CD4-positive, alpha-beta memory T cell (primary cell): ENCODE data around the gene CD81. TPM values are rescaled to one million over a fixed set of nuclear protein-coding genes. Genes with fewer than 3 reads are reported as not detected.
A peak's percentile ranks its signal among the peaks of the same experiment; 100 is the strongest.

ENCODE experiments used
- CTCF ChIA-PET: fragments of 350-600 bp; sonication (Branson Sonifier 250); formaldehyde crosslinking; loops from one replicate; lab custom pipeline; 2021; ENCODE audit warnings: inconsistent platforms; ENCODE audit not compliant: partially characterized antibody; lab: Charles Lee
- POLR2A ChIA-PET: fragments of 350-600 bp; sonication (Branson Sonifier 250); formaldehyde crosslinking; loops from one replicate; lab custom pipeline; 2021; ENCODE audit not compliant: partially characterized antibody; lab: Charles Lee
- DNase-seq, 5 donors: peaks; one replicate each; pipeline versions ENCODE4 v3.0.0 to v3.0.0-alpha.2; 2020 to 2022; ENCODE audit warnings: mixed read lengths in 1 of 5
- H3K27ac ChIP-seq: one replicate; pipeline ENCODE4 v1.7.0; 2013; ENCODE audit warnings: low read depth, low read length
- H3K27me3 ChIP-seq: 2 replicates; pipeline ENCODE4 v1.7.0; 2013; ENCODE audit warnings: mild to moderate bottlenecking, low read length, moderate library complexity; ENCODE audit not compliant: insufficient read depth
- H3K36me3 ChIP-seq: 2 replicates; pipeline ENCODE4 v1.7.0; 2013; ENCODE audit warnings: mild to moderate bottlenecking, low read length, moderate library complexity; ENCODE audit not compliant: insufficient read depth
- H3K4me1 ChIP-seq: 2 replicates; pipeline ENCODE4 v1.7.0; 2013; ENCODE audit warnings: mild to moderate bottlenecking, low read length, moderate library complexity; ENCODE audit not compliant: insufficient read depth
- H3K4me3 ChIP-seq, 2 donors: one replicate each; pipeline ENCODE4 v1.7.0; 2013; ENCODE audit warnings: low read length in 2 of 2, mild to moderate bottlenecking in 1 of 2
- H3K9me3 ChIP-seq, 2 donors: one replicate each; pipeline ENCODE4 v1.7.0; 2013; ENCODE audit warnings: low read length in 2 of 2, control low read depth in 1 of 2; ENCODE audit not compliant: control insufficient read depth in 1 of 2
- H3K27ac Mint-ChIP-seq, 7 donors: one replicate each; pipeline ENCODE4 v1.8.0; 2020 to 2021; ENCODE audit warnings: mixed read lengths in 7 of 7, mild to moderate bottlenecking in 6 of 7, inconsistent platforms in 3 of 7, moderate library complexity in 3 of 7
- H3K27me3 Mint-ChIP-seq, 2 donors: one replicate each; pipeline ENCODE4 v1.8.0; 2020 to 2021; ENCODE audit warnings: mixed read lengths in 2 of 2
- H3K36me3 Mint-ChIP-seq, 2 donors: one replicate each; pipeline ENCODE4 v1.8.0; 2020 to 2021; ENCODE audit warnings: mixed read lengths in 2 of 2, inconsistent platforms in 1 of 2, mild to moderate bottlenecking in 1 of 2
- H3K4me1 Mint-ChIP-seq, 4 donors: one replicate each; pipeline ENCODE4 v1.8.0; 2020 to 2021; ENCODE audit warnings: mixed read lengths in 4 of 4, mild to moderate bottlenecking in 1 of 4
- H3K4me3 Mint-ChIP-seq, 8 donors: one replicate each; pipeline ENCODE4 v1.8.0; 2020 to 2021; ENCODE audit warnings: mixed read lengths in 8 of 8, mild to moderate bottlenecking in 7 of 8, moderate library complexity in 6 of 8, inconsistent platforms in 3 of 8
- H3K9me3 Mint-ChIP-seq, 8 donors: one replicate each; pipeline ENCODE4 v1.8.0; 2020 to 2021; ENCODE audit warnings: mixed read lengths in 8 of 8, mild to moderate bottlenecking in 5 of 8, inconsistent platforms in 3 of 8, moderate library complexity in 1 of 8
- intact Hi-C: fragments of 100-400 bp; cut with micrococcal nuclease; formaldehyde crosslinking; loops from one replicate; pipeline ENCODE4 v1.15.1; 2023
- polyA plus RNA-seq, 2 donors: library from polyadenylated mRNA; unstranded; fragments of 300-500 nt; fragmentation: Illumina TruSeq; gene quantifications; one replicate each; pipeline ENCODE4 v1.2.3, GENCODE V29; 2021
- total RNA-seq, 2 experiments: library from RNA; stranded (reverse); gene quantifications; one replicate each; pipeline ENCODE4 v1.2.3, GENCODE V29; 2021

The CD81 gene
- total and polyA plus RNA-seq, 4 experiments from 2014 or later, result 15.2 to 118 (median 83.4) TPM

DNA sequence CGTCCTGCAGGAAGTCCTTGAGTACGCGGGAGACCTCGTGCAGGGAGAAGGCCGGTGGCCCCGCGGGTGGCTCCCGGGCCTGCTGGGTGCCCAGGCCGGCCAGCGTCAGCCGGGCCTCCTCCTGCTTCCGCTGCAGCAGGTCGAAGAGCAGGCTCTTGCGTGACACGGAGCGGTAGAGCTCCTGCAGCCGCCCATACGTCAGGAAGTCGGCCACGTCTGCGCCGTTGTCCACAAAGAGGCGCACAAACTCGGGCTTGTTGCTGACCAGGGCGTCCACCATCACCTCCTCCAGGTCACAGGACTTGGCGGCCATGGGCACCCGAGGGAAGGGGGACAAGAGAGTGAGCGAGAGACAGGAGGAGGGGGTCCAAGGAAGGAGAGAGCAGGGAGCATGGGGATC lies 38.1 kb downstream of the CD81 start:
- H3K27me3 Mint-ChIP-seq, result no peaks in the 10 kb centered on the region

DNA sequence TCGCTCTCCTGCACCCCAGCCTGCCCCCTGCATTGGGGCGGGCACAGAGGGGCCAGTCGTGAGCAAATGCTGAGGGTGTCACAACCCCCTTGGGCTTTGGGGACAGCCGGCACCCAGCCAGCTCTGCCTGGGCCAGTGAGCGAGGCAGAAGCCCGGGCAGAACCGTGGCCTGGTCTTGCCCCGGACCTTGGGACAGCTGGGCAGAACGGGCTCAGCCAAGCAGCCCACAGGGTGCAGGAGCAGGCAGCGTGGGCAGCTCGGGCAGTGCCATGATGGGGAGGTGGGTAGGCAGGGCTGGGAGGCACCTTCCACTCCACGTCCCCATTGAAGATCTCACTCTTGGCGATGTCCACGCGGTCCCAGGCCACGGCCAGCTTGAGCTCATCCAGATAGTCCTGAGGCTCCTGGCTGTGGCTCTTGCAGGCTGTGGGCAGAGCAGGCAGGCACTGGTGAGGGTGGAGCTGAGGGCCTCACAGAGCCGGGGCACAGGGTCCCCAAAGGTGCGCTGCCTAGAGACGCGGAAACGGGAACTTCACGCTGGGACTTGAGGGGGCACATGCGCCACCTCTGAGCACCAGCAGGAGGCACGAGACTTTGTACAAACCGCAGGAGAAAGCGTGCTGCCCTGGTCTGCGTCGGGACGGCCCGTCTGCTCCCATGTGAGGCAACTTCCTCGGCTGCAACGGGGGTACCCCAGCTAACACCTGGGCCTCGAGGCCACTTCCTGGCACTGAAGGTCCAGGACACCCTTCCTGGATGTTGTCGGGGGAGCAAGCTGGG lies 38.7 kb downstream of the CD81 start:
- POLR2A ChIA-PET, result interaction anchor here (1.4 kb wide), 1 partner anchor 16 kb away, joined by 3 read pairs; no protein-coding TSS in a partner anchor
- no peaks in the 10 kb centered on the region for H3K27me3 ChIP-seq
- peaks cover 0 to 7% (median 2%) of the 10 kb centered on the region in 4 donors for H3K4me1 Mint-ChIP-seq
- no peak overlapping the region for H3K4me3 ChIP-seq
- H3K36me3 Mint-ChIP-seq, result no peaks in the 10 kb centered on the region
- H3K27me3 Mint-ChIP-seq, result no peaks in the 10 kb centered on the region
- H3K27ac Mint-ChIP-seq, result no peak overlapping the region
- DNase-seq, result no peak
- no peaks in the 10 kb centered on the region for H3K9me3 ChIP-seq
- H3K36me3 ChIP-seq, result no peaks in the 10 kb centered on the region
- peaks cover 11% of the 10 kb centered on the region for H3K4me1 ChIP-seq
- no peak overlapping the region for H3K4me3 Mint-ChIP-seq
- CTCF ChIA-PET, result interaction anchor here (0.6 to 1.3 kb wide), 3 partner anchors 15 to 114 kb away, joined by 3 to 4 read pairs (median 3); partner anchors contain the start of genes C11orf21, TSPAN32 and TSSC4
- intact Hi-C loops, result no loop called here
- H3K9me3 Mint-ChIP-seq, result no peaks in the 10 kb centered on the region
- H3K27ac ChIP-seq, result no peak overlapping the region

More for the DNA sequence above, 38.1 kb downstream of the CD81 start:
- peaks cover 6% of the 10 kb centered on the region for H3K4me1 ChIP-seq
- DNase-seq, result no peak
- H3K9me3 Mint-ChIP-seq, result no peaks in the 10 kb centered on the region
- H3K36me3 Mint-ChIP-seq, result no peaks in the 10 kb centered on the region
- H3K36me3 ChIP-seq, result no peaks in the 10 kb centered on the region
- intact Hi-C loops, result no loop called here
- peak overlapping the region in 1 of 7 donors; percentile 55 for H3K27ac Mint-ChIP-seq
- peaks cover 0 to 7% (median under 1%) of the 10 kb centered on the region in 4 donors for H3K4me1 Mint-ChIP-seq
- no peaks in the 10 kb centered on the region for H3K9me3 ChIP-seq
- no peak overlapping the region for H3K4me3 Mint-ChIP-seq
- H3K4me3 ChIP-seq, result no peak overlapping the region
- no peak overlapping the region for H3K27ac ChIP-seq
- POLR2A ChIA-PET, result interaction anchor here (1.4 kb wide), 1 partner anchor 16 kb away, joined by 3 read pairs; no protein-coding TSS in a partner anchor
- H3K27me3 ChIP-seq, result no peaks in the 10 kb centered on the region
- CTCF ChIA-PET, result interaction anchor here (0.6 to 1.3 kb wide), 3 partner anchors 14 to 113 kb away, joined by 3 to 4 read pairs (median 3); partner anchors contain the start of genes C11orf21, TSPAN32 and TSSC4

DNA sequence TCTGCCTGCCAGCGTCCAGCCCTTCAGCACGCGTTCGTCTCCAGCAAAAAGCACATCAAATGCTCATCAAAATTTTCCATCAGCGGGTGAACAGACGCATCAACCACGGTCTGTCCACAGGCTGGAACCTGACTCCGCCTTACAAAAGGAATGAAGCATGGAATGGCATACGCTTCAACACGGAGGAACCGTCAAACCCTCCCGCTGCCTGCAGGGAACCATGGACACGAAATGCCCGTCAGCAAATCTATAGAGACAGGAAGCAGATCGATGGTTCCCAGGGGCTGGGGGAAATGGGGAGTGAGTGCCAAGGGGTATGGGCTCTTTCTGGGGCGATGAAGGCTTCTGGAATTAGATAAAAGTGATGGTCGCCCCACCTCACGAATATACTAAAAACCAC lies 39.7 kb downstream of the CD81 start:
- Histone ChIP-seq H3K4me1 (peaks cover 11% of the 10 kb centered on the region), H3K36me3 (no peaks in the 10 kb centered on the region), H3K4me3 (no peak overlapping the region), H3K9me3 (no peaks in the 10 kb centered on the region), H3K27me3 (no peaks in the 10 kb centered on the region), H3K27ac (no peak overlapping the region)
- no peak for DNase-seq
- Mint-ChIP-seq H3K9me3 (no peaks in the 10 kb centered on the region), H3K4me3 (no peak overlapping the region), H3K27ac (no peak overlapping the region), H3K4me1 (peaks cover 0 to 7% (median 2%) of the 10 kb centered on the region in 4 donors), H3K27me3 (no peaks in the 10 kb centered on the region), H3K36me3 (no peaks in the 10 kb centered on the region)
- ChIA-PET POLR2A (interaction anchor here (1.4 kb wide), 1 partner anchor 17 kb away, joined by 3 read pairs; no protein-coding TSS in a partner anchor), CTCF (interaction anchor here (0.8 to 6.9 kb wide), 3 partner anchors 112 to 138 kb away, joined by 4 to 262 read pairs (median 4); partner anchors contain the start of genes C11orf21 and TSPAN32)
- intact Hi-C loops, result no loop called here

DNA sequence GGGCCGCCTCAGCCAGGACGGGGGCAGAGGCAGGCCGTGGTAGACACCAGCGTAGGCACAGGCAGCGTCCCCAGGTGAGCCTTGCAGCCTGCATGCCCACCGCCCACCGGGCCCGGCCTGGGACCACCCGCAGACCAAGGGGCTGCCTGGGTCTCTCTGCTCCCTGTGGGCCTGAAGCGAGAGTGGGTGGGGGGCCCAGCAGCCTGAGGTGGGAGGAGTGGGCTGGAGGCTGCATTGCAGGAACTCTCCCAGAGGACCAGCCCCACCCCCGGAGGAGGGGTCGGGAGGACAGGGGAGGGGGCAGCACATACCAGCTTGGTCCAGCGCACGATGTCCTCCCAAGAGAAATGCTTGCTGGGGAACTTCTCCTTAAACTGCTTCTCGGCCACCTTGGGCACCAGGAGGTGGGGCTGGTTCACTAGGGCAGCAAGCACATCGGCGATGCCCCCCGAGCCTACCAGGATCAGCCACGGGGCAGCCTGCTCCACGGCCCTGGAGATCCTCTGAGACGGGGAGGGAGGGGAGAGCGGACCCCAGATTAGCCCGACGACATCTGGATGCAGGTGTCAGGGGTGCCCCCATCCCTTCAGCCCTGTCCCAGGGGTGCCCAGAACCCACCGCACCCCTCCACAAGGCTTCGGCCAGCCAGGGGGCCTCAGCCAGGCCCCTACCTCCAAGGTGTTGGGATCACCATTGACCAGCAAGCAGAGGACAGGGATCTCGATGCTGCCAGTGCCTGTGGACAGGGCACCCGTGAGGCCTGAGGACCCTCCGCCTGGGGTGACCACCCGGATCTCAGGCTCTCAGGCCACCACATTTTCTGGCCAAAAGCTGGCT lies 41.0 kb downstream of the CD81 start:
- no peaks in the 10 kb centered on the region for H3K9me3 ChIP-seq
- H3K27ac ChIP-seq, result no peak overlapping the region
- H3K27ac Mint-ChIP-seq, result no peak overlapping the region
- POLR2A ChIA-PET, result interaction anchor here (1.8 to 3.4 kb wide), 2 partner anchors 17 to 114 kb away, joined by 7 to 37 read pairs; partner anchors contain the start of genes C11orf21, TSPAN32 and TSSC4
- H3K4me3 ChIP-seq, result no peak overlapping the region
- no peak for DNase-seq
- no peaks in the 10 kb centered on the region for H3K36me3 Mint-ChIP-seq
- no peak overlapping the region for H3K4me3 Mint-ChIP-seq
- H3K9me3 Mint-ChIP-seq, result no peaks in the 10 kb centered on the region
- CTCF ChIA-PET, result interaction anchor here (0.8 to 6.9 kb wide), 6 partner anchors 18 to 224 kb away, joined by 4 to 262 read pairs (median 28); partner anchors contain the start of genes C11orf21, TSPAN32 and TSSC4
- no peaks in the 10 kb centered on the region for H3K27me3 Mint-ChIP-seq
- peaks cover 0 to 7% (median 2%) of the 10 kb centered on the region in 4 donors for H3K4me1 Mint-ChIP-seq
- intact Hi-C loops, result no loop called here
- H3K4me1 ChIP-seq, result peaks cover 11% of the 10 kb centered on the region
- H3K27me3 ChIP-seq, result no peaks in the 10 kb centered on the region
- H3K36me3 ChIP-seq, result no peaks in the 10 kb centered on the region

DNA sequence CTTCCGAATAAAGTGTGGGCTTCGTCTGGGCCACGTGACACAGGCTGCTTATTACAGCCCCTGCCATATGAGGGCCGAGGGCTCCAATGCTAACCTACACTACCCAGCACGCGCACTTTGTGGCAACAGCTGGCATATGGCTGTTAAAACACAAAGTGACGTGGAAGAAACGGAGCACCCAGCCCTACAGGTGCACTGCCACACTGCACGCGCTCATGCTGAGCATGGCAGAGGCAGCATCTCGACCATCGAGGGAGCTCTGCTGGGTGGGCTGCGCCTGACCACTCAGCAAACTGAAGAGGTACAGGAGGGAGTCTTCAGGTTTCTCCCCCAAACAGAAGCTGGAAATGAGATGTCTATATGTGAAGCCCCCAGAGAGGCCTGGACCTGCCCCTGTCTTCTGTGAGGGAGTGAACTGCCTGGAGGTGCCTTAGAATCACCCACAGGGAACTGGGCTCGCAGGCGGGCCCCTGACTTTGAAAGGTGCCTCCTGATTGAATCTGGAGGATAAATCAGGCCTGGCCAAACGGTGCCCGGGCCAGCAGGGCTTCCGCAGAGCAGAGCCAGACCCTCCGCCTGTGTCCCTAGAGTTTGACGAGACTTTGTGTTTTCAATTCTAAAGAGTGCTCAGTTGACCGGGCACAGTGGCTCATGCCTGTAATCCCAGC lies 41.7 kb downstream of the CD81 start:
- Mint-ChIP-seq H3K36me3 (no peaks in the 10 kb centered on the region), H3K4me1 (peaks cover 0 to 7% (median 2%) of the 10 kb centered on the region in 4 donors), H3K4me3 (no peak overlapping the region), H3K9me3 (no peaks in the 10 kb centered on the region), H3K27ac (peak overlapping the region in 1 of 7 donors; percentile 3), H3K27me3 (no peaks in the 10 kb centered on the region)
- H3K9me3 ChIP-seq, result no peaks in the 10 kb centered on the region
- H3K27me3 ChIP-seq, result no peaks in the 10 kb centered on the region
- H3K4me1 ChIP-seq, result peaks cover 11% of the 10 kb centered on the region
- intact Hi-C loops, result no loop called here
- H3K36me3 ChIP-seq, result no peaks in the 10 kb centered on the region
- CTCF ChIA-PET, result interaction anchor here (0.9 to 6.9 kb wide), 13 partner anchors 10 to 253 kb away, joined by 4 to 262 read pairs (median 12); partner anchors contain the start of genes C11orf21, TSPAN32 and TSSC4
- no peak overlapping the region for H3K27ac ChIP-seq
- no peak for DNase-seq
- H3K4me3 ChIP-seq, result no peak overlapping the region
- POLR2A ChIA-PET, result interaction anchor here (1.8 to 3.4 kb wide), 3 partner anchors 18 to 220 kb away, joined by 5 to 37 read pairs (median 7); partner anchors contain the start of genes C11orf21, TSPAN32 and TSSC4
